ENCODE measurements around the gene DPP10.
"Not testable (repeated sequence)": the region's sequence is repeated elsewhere in the genome, so short reads cannot be mapped to it uniquely, and the experiment has no call there.

DNA sequence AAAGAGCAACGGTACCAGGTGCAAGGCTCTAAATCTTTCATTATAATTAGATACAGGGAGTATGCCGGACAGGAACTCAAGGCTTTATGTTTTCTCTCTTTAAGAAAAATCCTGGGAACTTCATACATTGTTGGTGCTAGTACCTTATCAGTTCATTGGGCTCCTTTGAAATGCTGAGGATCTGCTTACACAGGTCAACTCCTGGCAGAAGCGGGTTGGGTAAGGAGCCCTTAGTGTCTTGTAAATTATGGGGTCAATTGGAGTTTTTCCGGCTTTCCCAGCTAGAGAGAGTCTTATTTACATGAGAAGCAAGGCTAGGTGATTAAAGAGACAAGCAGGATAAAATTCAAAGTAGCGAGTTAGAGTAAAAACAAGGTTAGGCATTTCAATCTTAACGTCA is 998.3 kb downstream of the DPP10 start:
- TF ChIP-seq, protein P1, sequence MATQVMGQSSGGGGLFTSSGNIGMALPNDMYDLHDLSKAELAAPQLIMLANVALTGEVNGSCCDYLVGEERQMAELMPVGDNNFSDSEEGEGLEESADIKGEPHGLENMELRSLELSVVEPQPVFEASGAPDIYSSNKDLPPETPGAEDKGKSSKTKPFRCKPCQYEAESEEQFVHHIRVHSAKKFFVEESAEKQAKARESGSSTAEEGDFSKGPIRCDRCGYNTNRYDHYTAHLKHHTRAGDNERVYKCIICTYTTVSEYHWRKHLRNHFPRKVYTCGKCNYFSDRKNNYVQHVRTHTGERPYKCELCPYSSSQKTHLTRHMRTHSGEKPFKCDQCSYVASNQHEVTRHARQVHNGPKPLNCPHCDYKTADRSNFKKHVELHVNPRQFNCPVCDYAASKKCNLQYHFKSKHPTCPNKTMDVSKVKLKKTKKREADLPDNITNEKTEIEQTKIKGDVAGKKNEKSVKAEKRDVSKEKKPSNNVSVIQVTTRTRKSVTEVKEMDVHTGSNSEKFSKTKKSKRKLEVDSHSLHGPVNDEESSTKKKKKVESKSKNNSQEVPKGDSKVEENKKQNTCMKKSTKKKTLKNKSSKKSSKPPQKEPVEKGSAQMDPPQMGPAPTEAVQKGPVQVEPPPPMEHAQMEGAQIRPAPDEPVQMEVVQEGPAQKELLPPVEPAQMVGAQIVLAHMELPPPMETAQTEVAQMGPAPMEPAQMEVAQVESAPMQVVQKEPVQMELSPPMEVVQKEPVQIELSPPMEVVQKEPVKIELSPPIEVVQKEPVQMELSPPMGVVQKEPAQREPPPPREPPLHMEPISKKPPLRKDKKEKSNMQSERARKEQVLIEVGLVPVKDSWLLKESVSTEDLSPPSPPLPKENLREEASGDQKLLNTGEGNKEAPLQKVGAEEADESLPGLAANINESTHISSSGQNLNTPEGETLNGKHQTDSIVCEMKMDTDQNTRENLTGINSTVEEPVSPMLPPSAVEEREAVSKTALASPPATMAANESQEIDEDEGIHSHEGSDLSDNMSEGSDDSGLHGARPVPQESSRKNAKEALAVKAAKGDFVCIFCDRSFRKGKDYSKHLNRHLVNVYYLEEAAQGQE (IDR thresholded peaks at IDR 0.05; ENCODE audit: insufficient read depth in 1 of 2, low read depth in 2 of 2, low read length in 1 of 2) = not testable (repeated sequence)
- TF ChIP-seq, protein P2, sequence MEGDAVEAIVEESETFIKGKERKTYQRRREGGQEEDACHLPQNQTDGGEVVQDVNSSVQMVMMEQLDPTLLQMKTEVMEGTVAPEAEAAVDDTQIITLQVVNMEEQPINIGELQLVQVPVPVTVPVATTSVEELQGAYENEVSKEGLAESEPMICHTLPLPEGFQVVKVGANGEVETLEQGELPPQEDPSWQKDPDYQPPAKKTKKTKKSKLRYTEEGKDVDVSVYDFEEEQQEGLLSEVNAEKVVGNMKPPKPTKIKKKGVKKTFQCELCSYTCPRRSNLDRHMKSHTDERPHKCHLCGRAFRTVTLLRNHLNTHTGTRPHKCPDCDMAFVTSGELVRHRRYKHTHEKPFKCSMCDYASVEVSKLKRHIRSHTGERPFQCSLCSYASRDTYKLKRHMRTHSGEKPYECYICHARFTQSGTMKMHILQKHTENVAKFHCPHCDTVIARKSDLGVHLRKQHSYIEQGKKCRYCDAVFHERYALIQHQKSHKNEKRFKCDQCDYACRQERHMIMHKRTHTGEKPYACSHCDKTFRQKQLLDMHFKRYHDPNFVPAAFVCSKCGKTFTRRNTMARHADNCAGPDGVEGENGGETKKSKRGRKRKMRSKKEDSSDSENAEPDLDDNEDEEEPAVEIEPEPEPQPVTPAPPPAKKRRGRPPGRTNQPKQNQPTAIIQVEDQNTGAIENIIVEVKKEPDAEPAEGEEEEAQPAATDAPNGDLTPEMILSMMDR (IDR thresholded peaks at IDR 0.05) = not testable (repeated sequence)
